ENCODE data around the gene SRRM1.
A peak's percentile ranks its signal among the peaks of the same experiment; 100 is the strongest.

Gene SRRM1, protein sequence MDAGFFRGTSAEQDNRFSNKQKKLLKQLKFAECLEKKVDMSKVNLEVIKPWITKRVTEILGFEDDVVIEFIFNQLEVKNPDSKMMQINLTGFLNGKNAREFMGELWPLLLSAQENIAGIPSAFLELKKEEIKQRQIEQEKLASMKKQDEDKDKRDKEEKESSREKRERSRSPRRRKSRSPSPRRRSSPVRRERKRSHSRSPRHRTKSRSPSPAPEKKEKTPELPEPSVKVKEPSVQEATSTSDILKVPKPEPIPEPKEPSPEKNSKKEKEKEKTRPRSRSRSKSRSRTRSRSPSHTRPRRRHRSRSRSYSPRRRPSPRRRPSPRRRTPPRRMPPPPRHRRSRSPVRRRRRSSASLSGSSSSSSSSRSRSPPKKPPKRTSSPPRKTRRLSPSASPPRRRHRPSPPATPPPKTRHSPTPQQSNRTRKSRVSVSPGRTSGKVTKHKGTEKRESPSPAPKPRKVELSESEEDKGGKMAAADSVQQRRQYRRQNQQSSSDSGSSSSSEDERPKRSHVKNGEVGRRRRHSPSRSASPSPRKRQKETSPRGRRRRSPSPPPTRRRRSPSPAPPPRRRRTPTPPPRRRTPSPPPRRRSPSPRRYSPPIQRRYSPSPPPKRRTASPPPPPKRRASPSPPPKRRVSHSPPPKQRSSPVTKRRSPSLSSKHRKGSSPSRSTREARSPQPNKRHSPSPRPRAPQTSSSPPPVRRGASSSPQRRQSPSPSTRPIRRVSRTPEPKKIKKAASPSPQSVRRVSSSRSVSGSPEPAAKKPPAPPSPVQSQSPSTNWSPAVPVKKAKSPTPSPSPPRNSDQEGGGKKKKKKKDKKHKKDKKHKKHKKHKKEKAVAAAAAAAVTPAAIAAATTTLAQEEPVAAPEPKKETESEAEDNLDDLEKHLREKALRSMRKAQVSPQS

DNA sequence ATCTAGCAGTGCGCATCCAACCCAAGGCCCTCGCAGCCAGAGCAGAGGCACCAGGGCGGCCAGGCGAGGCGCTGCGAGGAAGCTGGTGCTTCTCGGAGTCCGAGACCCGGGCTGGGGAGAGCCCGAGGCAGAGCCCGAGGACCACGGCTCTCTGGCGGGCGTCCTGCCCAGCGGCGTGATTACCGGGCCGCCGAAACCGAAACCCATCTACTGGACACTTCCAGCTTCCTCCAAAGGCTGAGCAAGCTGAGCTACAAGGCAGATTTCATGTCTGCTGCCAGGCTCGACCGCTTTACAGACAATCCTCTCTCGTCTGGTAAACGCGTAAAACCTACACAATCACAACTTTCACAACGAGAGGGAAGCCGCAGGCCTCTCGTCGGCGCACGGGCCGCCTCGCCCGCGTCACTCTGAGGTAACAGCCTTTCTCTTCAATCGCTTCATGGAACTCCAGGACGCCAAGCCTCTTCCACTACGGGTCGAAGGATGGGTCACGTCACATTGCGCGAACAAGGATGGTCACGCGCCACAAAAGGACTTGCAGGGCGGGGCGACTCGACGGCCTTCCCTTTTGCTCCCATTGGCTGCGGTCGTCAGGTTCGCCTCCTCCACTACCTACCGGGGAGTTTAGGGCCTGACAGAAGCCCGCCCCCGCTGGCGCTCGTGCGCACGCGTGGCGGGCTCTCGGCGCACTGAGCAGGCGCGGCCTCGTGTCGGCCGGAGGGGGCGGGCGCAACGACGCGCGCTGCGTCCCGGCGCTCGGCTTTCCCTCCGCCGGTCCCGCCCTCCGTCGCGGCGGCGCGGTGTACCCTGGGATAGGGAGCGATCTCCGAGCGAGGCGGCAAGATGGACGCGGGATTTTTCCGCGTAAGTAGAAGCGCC lies at the start of gene SRRM1:
TSS of gene SRRM1 (plus strand) at position 822 of the 882 bp plus-strand sequence. CDS start at position 847, 25 bp downstream.
- peak; percentile 87 for DNase-seq

DNA sequence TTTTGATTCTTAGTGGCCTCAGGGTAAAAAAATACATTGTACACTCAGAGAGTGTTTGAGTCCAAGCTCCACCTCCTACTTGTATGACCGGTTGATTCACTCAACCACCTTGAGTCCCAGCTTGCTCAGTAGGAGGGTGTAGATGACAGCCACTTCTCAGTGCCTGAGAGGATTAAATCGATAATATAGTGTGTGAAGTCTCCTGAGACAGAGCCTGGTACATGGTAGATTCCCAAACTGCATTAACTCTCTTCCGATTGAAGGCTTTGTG lies 48.8 kb upstream of the SRRM1 start:
- no peak for DNase-seq

DNA sequence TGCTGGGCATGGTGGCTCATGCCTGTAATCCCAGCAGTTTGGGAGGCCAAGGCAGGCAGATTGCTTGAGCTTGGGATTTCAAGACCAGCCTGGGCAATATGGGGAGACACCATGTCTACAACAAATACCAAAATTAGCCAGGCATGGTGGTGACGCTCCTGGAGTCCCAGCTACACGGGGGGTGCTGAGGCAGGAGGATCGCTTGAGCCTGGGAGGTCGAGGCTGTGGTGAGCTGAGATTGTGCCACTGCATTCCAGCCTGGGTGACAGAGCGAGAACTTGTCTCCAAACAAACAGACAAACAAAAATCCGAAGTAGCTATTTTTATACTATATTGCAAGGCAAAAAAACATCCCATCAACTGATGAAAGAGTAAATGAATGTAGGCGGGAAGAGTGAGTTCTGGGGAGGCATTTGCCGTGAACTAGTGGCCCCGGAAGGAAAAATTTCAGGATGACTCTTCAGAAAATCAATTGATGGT lies 46.7 kb upstream of the SRRM1 start:
- DNase-seq, result no peak

DNA sequence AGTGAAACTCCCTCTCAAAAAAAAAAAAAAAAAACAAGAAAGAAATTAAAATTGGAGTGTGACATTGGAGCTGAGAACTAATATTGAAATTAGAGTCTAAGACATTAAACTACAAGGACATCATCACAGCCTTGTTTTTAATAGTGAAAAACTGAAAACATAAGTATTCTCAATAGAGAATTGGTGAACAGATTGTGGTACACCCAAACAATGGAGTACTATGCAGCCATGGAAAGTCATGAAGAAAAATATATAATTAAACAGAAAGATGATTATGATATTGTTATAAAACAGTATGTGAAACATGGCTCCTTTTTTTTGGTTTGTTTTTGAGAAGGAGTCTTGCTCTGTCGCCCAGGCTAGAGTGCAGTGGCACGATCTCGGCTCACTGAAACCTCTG lies 43.8 kb upstream of the SRRM1 start:
- no peak for DNase-seq

DNA sequence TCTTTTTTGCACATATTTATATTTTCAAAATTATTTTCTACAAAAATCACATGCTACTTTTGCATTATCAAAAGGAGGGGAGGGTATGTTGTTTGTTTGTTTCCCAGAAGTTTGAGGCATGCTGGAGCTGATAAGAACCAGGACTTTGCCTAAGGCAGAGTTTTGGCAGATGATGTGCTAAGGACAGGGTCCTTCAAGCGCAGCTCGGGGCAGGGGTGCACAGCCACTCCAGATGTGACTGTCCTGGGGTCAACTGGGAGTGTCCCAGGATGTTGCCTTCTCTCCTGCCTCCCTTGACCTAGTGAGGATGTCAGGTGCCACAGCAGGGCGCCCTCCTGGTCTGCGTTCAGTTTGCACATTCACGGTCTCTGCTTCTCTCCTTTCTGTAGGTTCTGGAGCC lies 42.6 kb upstream of the SRRM1 start:
- no peak for DNase-seq

DNA sequence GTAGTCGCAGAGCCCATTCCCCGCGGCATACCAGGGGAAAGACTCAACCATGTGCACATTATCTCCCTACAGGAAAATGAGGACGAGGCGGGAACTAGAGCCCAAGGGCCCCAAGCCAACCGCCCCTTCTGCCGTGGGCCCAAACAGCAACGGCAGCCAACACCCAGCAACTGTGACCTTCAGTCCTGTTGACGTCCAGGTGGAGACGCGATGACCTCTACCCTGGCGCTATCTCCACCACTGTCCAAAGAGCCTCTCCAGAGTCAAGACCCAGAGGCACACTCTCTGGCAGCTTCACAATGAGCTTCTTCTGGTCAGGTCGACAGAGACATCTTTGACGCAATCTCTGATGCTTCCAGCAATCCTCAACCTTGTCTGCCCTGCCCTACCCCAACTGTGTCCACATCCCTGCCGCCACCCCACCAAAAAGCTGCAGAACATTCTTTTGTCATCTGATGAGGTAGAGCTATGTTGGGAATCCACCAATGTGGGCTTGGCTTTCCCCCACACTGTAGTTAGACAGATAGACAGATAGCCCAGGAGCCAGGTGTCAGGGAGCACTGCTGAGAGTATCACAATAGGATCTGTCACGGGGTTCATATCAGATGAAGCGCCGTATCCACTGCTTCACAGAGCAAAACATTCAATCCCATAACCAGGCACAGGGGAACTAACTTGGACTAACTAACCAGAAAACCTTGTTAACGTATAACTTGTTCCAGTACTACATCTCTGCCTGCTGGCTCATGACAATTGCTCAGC lies 37.4 kb upstream of the SRRM1 start:
- DNase-seq, result no peak

DNA sequence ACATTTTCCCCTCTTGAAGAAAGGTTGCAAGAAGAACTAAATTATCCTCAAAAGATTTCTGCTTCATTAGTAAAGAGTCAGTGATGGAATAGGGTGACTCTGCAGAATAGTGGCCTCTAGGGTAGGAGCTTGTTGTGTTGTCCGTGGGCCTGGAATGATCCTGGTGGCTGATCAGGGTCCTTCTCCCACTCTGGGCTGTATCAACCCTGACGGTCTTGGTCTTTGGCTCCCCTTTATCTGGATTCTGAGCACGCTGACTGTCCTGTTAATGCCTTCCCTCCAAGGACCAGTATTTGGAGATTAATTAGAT lies 36.9 kb upstream of the SRRM1 start:
- DNase-seq, result no peak

DNA sequence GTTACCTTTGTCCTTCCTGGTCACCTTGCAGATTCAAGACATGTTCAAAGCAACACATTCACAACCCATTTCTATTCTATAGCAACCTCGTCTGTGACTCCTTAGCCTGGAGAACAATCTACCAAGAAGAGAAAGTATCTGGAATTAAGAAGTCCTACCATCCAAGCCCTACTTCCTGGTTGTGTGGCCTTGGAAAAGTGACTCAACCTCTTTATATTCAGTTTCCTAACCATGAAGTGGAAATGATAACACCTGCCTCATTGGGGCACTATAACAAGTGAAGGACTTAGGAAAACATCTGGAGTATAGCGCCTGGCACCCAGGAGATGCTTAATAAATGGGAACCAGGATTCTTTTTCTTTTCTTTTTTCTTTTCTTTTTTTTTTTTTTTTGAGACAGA lies 36.5 kb upstream of the SRRM1 start:
- DNase-seq, result no peak

DNA sequence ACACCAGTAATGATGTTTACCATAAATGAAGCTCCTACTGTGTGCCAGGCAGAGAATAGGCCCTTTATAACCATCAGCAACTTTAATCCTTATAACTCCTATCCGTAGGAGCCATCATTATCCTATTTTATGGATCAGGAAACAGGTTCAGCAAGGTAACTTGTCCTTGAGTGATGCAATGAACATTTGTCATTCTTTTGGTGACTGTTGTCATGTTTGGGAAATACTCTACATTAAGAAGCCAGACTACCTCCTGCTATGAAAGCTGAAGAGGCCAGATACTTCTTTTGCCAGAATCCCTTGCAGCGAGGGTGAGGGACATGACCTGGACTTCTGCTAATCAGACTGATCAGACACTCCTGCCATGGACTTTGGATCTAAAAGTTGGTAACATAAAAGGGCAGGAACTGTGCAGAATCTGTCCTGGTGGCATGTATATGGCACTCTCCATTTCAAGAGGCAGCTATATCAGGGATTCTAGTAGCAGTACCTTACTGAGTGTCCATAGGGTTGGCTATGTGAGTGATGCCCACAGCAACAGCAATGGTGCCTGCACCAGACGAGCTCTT lies 33.1 kb upstream of the SRRM1 start:
- DNase-seq, result no peak

DNA sequence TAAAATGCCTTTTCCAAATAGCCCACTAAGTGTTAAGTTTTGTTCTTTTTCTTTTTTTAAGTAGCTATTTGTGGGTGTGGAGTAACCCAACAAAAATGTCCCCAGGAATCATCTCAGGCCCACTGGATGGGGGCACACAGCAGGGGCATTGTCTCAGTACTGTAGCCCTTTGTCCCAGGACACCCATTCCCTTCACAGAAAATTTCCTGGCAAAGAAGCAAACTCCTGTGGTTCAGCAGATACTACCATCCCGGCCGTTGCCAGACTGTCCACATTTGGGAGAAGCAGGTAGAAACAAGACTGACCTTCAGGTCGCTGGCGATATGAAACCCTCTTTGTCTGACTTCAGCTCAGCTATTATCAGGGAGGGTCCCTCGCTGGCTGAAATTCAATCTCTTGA lies 23.7 kb upstream of the SRRM1 start:
- no peak for DNase-seq

DNA sequence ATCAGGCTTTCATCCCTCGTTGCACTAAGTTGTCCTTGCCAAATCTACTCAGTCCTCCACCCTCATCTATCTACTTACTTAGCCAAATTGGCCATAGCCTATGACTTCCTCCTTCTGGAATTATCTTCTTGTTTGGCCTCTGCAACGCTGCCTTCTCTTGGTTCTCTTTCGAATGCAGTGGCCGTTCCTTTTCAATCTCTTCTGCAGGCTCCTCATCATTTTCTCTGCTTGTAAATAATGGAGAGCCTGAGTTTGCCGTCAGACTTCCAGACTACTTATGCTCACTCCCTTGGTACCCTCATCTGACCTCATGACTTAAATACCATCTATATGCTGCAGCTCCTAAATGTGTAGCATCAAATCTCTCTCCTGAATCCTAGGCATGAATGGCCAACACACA lies 22.4 kb upstream of the SRRM1 start:
- no peak for DNase-seq

DNA sequence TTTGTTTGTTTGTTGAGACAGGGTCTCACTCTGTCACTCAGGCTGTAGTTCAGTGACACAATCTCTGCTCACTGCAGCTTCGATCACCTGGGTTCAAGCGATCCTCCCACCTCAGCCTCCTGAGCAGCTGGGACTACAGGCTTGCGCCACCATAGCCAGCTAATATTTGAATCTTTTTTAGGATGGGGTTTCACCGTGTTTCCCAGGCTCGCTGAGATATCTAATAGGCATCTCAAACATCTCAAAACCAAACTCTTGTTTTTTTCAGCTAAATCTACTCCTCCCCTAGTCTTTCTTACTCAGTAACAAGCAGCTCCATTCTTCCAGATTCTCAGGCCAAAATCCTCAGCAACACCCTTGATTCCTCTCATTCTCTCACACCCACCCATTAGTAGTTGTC lies 22.0 kb upstream of the SRRM1 start:
- no peak for DNase-seq

DNA sequence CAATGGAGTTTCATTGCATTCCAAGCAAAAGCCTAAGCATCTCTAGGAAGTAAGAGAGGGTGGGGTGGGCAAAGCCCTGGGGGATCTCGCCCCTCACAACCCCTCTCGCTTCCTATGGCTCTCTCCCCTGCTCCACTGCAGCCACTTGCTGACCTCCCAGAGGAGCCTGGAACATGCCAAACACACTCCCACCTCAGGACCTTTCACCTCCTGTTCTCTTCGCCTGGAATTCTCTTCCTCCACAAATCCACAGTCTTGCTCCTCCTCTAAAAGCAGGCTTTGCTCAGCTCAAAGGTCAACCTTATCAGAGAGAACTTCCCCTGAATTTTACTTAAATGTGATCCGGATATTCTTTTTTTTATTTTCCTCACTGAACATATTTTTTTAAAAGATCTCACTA lies 20.9 kb upstream of the SRRM1 start:
- no peak for DNase-seq

DNA sequence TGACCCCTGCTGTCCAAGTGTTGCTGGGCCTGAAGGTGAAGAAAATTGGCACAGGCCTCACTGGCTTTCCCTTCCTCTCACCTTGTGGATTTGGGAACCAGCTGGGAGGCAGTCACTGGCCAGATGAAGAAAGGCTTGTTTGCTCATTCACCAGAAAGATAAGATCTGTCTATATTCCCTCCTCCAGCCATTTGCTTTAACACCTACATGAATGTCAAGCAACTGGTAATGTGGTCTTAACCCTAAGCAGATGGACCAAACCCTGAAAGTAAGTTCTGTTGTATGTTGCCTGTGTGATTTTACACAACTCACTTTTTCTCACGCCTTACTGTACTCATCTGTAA lies 10.3 kb upstream of the SRRM1 start:
- no peak for DNase-seq

DNA sequence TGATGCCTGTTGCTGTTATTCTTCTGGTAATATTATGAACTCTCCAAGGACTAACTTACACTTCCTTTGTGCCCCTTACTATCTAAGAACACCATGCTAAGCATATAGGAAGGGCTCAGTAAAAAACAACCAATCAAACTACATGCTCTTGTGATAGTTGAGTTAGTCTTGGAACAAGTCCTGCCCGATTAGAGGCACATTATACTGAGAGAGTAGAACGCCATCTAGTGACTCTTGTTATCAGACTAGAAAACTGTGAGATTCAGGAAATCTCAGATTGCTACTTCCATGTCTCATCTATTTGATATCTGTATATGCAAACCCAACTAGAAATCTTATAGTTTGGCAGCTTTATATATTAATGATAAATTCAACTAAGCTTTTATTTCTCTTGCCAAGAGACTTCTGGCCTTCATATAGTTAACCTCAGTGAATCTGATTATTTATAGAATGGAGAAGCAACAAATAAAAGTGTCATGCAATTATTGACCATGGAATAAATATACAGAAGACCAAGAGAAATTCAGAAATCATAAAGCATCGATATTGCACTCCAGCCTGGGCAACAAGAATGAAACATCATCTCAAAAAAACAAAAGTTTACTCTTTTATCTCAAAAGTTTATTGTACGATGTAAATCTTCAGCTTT lies 7.8 kb upstream of the SRRM1 start:
- DNase-seq, result peak; percentile 4

DNA sequence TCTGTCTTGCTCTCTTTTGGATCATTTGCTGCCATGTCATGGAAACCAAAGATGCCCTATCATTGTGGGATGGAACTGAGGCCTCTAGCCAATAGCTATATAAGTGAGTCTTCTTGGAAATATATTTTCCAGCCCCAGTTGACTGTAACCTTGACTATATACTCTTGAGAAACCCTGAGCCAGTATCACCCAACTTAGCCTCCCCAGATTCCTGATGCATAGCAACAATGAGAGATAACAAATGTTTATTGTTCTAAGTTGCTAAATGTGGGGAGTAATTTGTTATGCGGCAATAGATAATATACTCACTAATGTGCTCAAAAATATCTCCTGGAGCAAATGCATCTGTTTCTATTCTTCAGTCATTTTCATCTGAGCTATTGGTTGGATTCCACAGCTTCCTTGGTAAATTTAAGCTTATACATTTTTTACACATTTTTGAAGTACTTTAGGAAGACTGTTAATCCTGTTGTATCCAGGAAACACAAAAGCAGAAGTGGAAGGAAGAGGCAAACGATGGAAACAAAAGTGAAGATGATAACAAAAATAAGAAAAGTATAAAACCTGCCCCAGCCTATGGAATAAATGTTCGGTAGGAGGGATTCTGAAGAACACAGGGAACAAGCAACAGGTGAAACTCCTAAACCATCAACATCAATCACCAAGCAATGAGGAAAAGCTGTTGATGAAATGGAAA lies 6.3 kb upstream of the SRRM1 start:
- DNase-seq, result no peak

DNA sequence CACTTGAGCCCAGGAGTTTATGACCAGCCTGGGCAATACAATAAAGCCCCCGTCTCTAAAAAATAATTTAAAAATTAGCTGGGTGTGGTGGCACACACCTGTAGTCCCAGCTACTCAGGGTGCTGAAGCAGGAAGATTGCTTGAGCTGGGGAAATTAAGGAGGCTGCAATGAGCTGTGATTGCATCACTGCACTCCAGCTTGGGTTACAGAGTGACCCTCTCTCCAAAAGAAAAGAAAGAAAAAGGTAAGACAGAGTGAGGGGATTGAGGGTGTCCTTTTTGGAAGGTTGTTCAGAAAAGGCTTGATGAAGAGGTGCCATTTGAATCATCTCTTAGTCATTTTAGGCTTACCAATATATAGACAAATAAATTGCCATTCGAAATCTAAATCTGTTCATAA lies 4.0 kb upstream of the SRRM1 start:
- no peak for DNase-seq

DNA sequence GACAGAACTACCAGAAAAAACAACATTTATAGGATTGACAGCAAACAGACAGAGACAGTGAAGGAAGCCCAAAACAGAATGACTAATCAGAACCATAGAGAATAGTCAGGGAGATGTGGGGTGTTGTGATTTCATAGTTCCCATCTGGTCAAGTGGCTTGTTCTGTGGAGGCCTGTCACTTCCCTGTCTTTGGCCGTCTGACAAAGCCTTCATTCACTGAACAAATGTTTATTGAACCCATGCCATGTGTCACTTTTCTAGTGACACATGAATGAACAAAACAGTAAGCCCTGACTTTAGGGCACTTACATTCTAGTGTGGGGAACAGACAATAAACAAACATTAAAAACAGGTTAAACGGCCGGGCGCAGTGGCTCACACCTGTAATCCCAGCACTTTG lies 3.2 kb upstream of the SRRM1 start:
- no peak for DNase-seq

DNA sequence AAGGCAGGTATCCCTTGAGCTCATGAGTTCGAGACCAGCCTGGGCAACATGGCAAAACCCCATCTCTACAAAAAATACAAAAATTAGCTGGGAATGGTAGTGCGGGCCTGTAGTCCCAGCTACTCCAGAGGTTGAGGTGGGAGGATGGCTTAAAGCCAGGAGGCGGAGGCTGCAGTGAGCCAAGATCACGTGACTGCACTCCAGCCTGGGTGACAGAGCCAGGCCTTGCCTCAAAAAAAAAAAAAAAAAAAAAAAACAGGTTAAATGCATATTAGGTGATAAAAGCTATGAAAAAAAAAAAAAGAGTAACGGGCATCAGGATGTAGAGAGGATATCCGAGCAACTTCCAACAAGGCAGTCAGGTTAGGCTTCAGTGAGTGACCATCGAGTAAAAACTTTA lies 2.8 kb upstream of the SRRM1 start:
- no peak for DNase-seq

DNA sequence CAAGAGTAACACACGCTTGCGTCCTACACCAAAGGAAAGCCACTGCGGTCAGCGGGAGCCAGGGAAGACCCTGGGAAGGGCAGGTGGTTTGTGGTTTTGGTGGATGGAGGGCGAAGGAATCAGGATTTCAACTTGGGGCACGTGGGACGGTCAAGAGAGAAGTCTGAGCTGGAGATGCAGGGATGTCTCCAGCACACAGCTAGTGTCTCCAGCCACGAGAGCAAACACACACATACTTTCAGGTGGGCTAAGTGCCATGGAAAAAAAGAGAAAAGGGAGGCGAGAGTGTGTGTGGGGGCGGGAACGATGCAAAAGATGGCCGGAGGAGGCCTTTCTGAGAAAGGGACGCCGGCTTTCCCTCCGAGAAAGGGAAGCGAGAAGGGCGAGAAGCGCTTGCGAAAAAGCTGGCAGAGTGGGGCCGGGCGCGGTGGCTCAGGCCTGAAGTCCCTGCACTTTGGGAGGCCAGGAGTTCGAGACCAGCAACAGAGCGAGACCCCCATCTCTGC lies 1.4 kb upstream of the SRRM1 start:
- no peak for DNase-seq
